Measurements from ENCODE around the gene EIF3K.

Gene EIF3K

GRCh38 chr19:38647368-38647965 is 28.5 kb downstream of the EIF3K start, which contains the start of gene ACTN4 (continued):
- TF ChIP-seq ZFP69B (tag by site-specific recombination; IDR thresholded peaks at IDR 0.05) (peak; percentile 83), PRDM1 (tag by site-specific recombination; IDR thresholded peaks at IDR 0.05) (no peak), ZEB2 (tag by site-specific recombination; IDR thresholded peaks at IDR 0.05) (peak; percentile 76; the same call in 1 of the 2 replicates), ZNF121 (tag by site-specific recombination; IDR thresholded peaks at IDR 0.05) (0 out of 2 replicates have a peak, but pooled peaks have one; percentile 35), ZNF529 (tag by site-specific recombination; IDR thresholded peaks at IDR 0.05; ENCODE audit: insufficient replicate concordance) (no peak), ZNF76 (tag by site-specific recombination; IDR thresholded peaks at IDR 0.05; ENCODE audit: borderline replicate concordance, low read depth) (peak; percentile 40; the same call in 1 of the 2 replicates), ZNF132 (tag by site-specific recombination; IDR thresholded peaks at IDR 0.05; ENCODE audit: borderline replicate concordance) (no peak), ZNF624 (tag by site-specific recombination; IDR thresholded peaks at IDR 0.05) (no peak), TSHZ1 (tag by site-specific recombination; IDR thresholded peaks at IDR 0.05; ENCODE audit: borderline replicate concordance) (peak; percentile 51; the same call in 1 of the 2 replicates), CTCF (tag by site-specific recombination; IDR thresholded peaks at IDR 0.05) (peak; percentile 52; the same call in 1 of the 2 replicates), HIC1 (tag by site-specific recombination; IDR thresholded peaks at IDR 0.05) (peak; percentile 94), ZNF530 (tag by site-specific recombination; IDR thresholded peaks at IDR 0.05; ENCODE audit: low read depth) (no peak), KLF16 (tag by site-specific recombination; IDR thresholded peaks at IDR 0.05) (peak; percentile 98), YY2 (tag by site-specific recombination; IDR thresholded peaks at IDR 0.05) (peak; percentile 94), REPIN1 (tag by site-specific recombination; IDR thresholded peaks at IDR 0.05; ENCODE audit: low read depth) (peak; percentile 98; the same call in 1 of the 2 replicates), ZNF777 (tag by site-specific recombination; IDR thresholded peaks at IDR 0.05; ENCODE audit: borderline replicate concordance) (no peak), IKZF3 (tag by site-specific recombination; IDR thresholded peaks at IDR 0.05) (no peak), ZNF184 (tag by site-specific recombination; IDR thresholded peaks at IDR 0.05) (no peak), ZNF571 (tag by site-specific recombination; IDR thresholded peaks at IDR 0.05) (no peak), ZBTB11 (tag by site-specific recombination; conservative IDR thresholded peaks at IDR 0.05; ENCODE audit: low read depth) (peak; percentile 54), ZFP3 (tag by site-specific recombination; IDR thresholded peaks at IDR 0.05; ENCODE audit: low read depth) (no peak), GLI2 (tag by site-specific recombination; IDR thresholded peaks at IDR 0.05; ENCODE audit: borderline replicate concordance, low read depth) (no peak), ZNF302 (tag by site-specific recombination; IDR thresholded peaks at IDR 0.05; ENCODE audit: low read depth) (no peak), PRDM6 (tag by site-specific recombination; IDR thresholded peaks at IDR 0.05) (no peak), KLF9 (tag by site-specific recombination; IDR thresholded peaks at IDR 0.05; ENCODE audit: low read depth) (peak; percentile 95), ZNF701 (tag by site-specific recombination; IDR thresholded peaks at IDR 0.05) (no peak; the same call in 1 of the 2 replicates), ZNF549 (tag by site-specific recombination; IDR thresholded peaks at IDR 0.05) (no peak)

Data from HEK293 (cell line).